Caco-2 (cell line): ENCODE data around the gene TCAIM. TPM values are rescaled to one million over a fixed set of nuclear protein-coding genes. Genes with fewer than 3 reads are reported as not detected.

ENCODE experiments used
- BruUV-seq: library from RNA; stranded (reverse); fragments of 400-500 nt; replicated peaks from 2 replicates; lab custom pipeline; 2021; lab: Mats Ljungman, UMichigan
- CTCF ChIA-PET: fragments of 300-600 bp; sonication (Branson Sonifier 250); formaldehyde crosslinking; loops from one replicate; lab custom pipeline; 2022; ENCODE audit warnings: antibody characterized with exemption; lab: Charles Lee
- POLR2A ChIA-PET: fragments of 300-600 bp; sonication (Branson Sonifier 250); formaldehyde crosslinking; loops from one replicate; lab custom pipeline; 2022; ENCODE audit warnings: antibody characterized with exemption; lab: Charles Lee
- DNase-seq, 2 experiments: peaks; one replicate each; pipeline versions ENCODE4 v3.0.0 to v3.0.0-alpha.2; 2020 to 2022
- H3K27me3 ChIP-seq: replicated peaks from 2 replicates; pipeline ENCODE4 v1.6.0; 2011; ENCODE audit warnings: low read length; ENCODE audit not compliant: control insufficient read depth, insufficient read depth
- H3K36me3 ChIP-seq: 2 replicates; pipeline ENCODE4 v1.5.1; 2011; ENCODE audit warnings: low read length; ENCODE audit not compliant: control insufficient read depth, insufficient read depth
- H3K4me1 ChIP-seq: fragments of 250-450 bp; sonication (Bioruptor Pico); 2 replicates; pipeline ENCODE4 v1.5.1; 2020; ENCODE audit warnings: mild to moderate bottlenecking
- H3K4me3 ChIP-seq: 2 replicates; pipeline ENCODE4 v1.5.1; 2011; ENCODE audit warnings: low read depth, mild to moderate bottlenecking, control low read depth, low read length
- H3K9me3 ChIP-seq: fragments of 250-450 bp; sonication (Bioruptor Pico); 2 replicates; pipeline ENCODE4 v1.5.1; 2020; ENCODE audit warnings: mild to moderate bottlenecking, moderate library complexity
- H3K27ac Mint-ChIP-seq: one replicate; pipeline ENCODE4 v1.8.0; 2022; ENCODE audit warnings: mixed read lengths; ENCODE audit not compliant: unreplicated experiment
- H3K27me3 Mint-ChIP-seq: one replicate; pipeline ENCODE4 v1.8.0; 2022; ENCODE audit warnings: mixed read lengths; ENCODE audit not compliant: insufficient read depth, unreplicated experiment
- H3K36me3 Mint-ChIP-seq: one replicate; pipeline ENCODE4 v1.8.0; 2022; ENCODE audit warnings: mild to moderate bottlenecking, mixed read lengths; ENCODE audit not compliant: insufficient read depth, unreplicated experiment
- H3K4me1 Mint-ChIP-seq: one replicate; pipeline ENCODE4 v1.8.0; 2022; ENCODE audit warnings: low read depth, mixed read lengths; ENCODE audit not compliant: unreplicated experiment
- H3K4me3 Mint-ChIP-seq: one replicate; pipeline ENCODE4 v1.8.0; 2022; ENCODE audit warnings: mild to moderate bottlenecking, moderate library complexity, mixed read lengths; ENCODE audit not compliant: unreplicated experiment
- H3K9me3 Mint-ChIP-seq: one replicate; pipeline ENCODE4 v1.8.0; 2022; ENCODE audit warnings: mixed read lengths; ENCODE audit not compliant: unreplicated experiment
- CTCF ChIP-seq, 2 experiments: fragments of 200-600 bp in 1 of 2; IDR thresholded peaks; 1 replicate in 1 of 2; 2 replicates in 1 of 2; pipeline versions ENCODE4 v1.5.1 to v1.8.0; 2011 to 2022; ENCODE audit warnings: antibody characterized with exemption in 1 of 2, control low read depth in 1 of 2, inconsistent platforms in 1 of 2, low read depth in 1 of 2, low read length in 1 of 2, mild to moderate bottlenecking in 1 of 2, moderate library complexity in 1 of 2; ENCODE audit not compliant: insufficient read depth in 1 of 2, severe bottlenecking in 1 of 2, unreplicated experiment in 1 of 2
- intact Hi-C: fragments of 100-400 bp; cut with micrococcal nuclease; formaldehyde crosslinking; loops from one replicate; pipeline ENCODE4 v1.10.0; 2022; ENCODE audit not compliant: unreplicated experiment
- total RNA-seq: library from RNA; stranded (reverse); gene quantifications from 2 replicates; pipeline ENCODE4 v1.2.3, GENCODE V29; 2022

TCAIM gene
- total RNA-seq, 1 experiment from 2014 or later, result 15.0 TPM

GRCh38 chr3:44400771-44401170 is 62.2 kb downstream of the TCAIM start:
- H3K4me3 Mint-ChIP-seq, result no peak overlapping the region
- ChIA-PET CTCF (no interaction called here), POLR2A (interaction anchor here (1.3 kb wide), 1 partner anchor 63 kb away, joined by 3 read pairs; no protein-coding TSS in a partner anchor)
- Histone ChIP-seq H3K36me3 (no peaks in the 10 kb centered on the region; the same call in 1 of the 2 replicates), H3K4me3 (no peak overlapping the region), H3K4me1 (peaks cover 9% of the 10 kb centered on the region), H3K9me3 (no peaks in the 10 kb centered on the region), H3K27me3 (no peaks in the 10 kb centered on the region)
- intact Hi-C loops, result loop anchor here (10.0 kb wide), 1 partner anchor 66 kb away; the partner anchor contains the start of gene TCAIM
- H3K27me3 Mint-ChIP-seq, result no peaks in the 10 kb centered on the region
- BruUV-seq, result no TSS peak
- no peaks in the 10 kb centered on the region for H3K9me3 Mint-ChIP-seq
- DNase-seq, result peak in 1 of 2 experiments; percentile 18
- TF ChIP-seq CTCF (IDR thresholded peaks at IDR 0.05; ENCODE audit: insufficient read depth in 1 of 2, low read depth in 1 of 2, low read length in 1 of 2, severe bottlenecking in 1 of 2, unreplicated experiment in 1 of 2), result no peak
- no peaks in the 10 kb centered on the region for H3K36me3 Mint-ChIP-seq
- H3K27ac Mint-ChIP-seq, result no peak overlapping the region
- H3K4me1 Mint-ChIP-seq, result peaks cover 6% of the 10 kb centered on the region

DNA sequence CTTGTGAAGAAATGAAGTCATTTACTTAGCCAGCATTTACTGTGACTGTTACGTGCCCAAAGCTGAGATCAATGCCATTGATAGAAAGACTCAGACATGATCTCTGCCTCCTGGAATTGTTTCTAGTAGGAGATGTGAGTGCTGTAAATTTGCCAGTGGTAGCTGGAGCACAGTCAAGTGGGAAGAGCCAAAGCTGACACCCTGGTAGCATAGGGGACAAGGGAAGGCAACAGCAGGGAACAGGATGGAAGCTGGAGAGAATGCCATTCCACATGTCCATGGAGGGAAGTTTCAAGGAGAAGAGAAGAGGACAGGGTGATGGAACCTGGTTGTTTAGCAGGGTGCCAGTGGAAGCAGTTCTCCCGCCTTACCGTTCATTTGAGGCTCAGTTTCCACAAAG is 64.0 kb downstream of the TCAIM start:
- DNase-seq, result no peak
- Histone ChIP-seq H3K27me3 (no peaks in the 10 kb centered on the region), H3K36me3 (no peaks in the 10 kb centered on the region; the same call in 1 of the 2 replicates), H3K4me1 (peaks cover 9% of the 10 kb centered on the region), H3K9me3 (no peaks in the 10 kb centered on the region), H3K4me3 (no peak overlapping the region)
- BruUV-seq, result no TSS peak
- H3K4me1 Mint-ChIP-seq, result peaks cover 6% of the 10 kb centered on the region
- no peaks in the 10 kb centered on the region for H3K27me3 Mint-ChIP-seq
- CTCF ChIA-PET, result no interaction called here
- no peak overlapping the region for H3K4me3 Mint-ChIP-seq
- intact Hi-C loops, result loop anchor here (10.0 kb wide), 1 partner anchor 68 kb away; the partner anchor contains the start of gene TCAIM
- H3K27ac Mint-ChIP-seq, result no peak overlapping the region
- no peak for TF ChIP-seq CTCF (IDR thresholded peaks at IDR 0.05; ENCODE audit: insufficient read depth in 1 of 2, low read depth in 1 of 2, low read length in 1 of 2, severe bottlenecking in 1 of 2, unreplicated experiment in 1 of 2)
- POLR2A ChIA-PET, result no interaction called here
- no peaks in the 10 kb centered on the region for H3K9me3 Mint-ChIP-seq
- H3K36me3 Mint-ChIP-seq, result no peaks in the 10 kb centered on the region

DNA sequence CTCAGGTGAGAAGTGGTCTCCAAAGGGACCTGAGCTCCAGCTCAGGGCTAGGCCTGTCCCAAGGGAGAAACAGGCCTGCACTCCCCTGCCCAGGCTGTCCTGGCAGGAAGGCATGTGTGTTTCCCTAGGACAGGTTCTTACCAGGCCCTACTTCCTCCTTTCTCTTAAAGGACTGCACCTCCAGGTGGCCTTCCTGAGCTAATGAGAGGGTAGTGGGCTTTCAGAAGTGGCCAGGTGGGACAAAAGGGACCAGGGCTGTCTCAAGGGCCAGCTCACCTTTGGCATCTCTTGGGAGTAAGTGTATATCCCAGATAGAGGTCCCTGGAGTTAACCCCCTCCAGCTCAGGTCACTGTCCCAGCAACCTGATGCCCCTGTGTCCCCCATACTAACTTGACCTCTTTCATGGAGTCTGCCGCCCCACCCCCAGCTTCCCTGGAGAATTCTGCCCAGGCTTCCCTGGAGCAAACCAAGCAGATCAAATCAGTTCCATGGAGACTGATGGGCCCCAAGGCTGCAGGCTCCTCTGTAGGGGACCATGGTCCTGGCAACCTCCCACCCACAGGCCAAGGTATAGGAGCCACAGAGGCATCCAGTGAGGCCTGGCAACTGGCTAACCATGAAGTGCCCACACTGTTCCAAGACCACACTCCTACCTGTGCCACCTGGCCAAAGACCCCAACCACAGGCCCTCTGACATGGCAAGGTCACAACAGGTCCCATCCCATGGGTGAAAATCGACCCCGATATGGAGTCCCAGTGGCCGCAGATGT is 71.3 kb downstream of the TCAIM start:
- Histone ChIP-seq H3K9me3 (no peaks in the 10 kb centered on the region), H3K27me3 (no peaks in the 10 kb centered on the region), H3K36me3 (no peaks in the 10 kb centered on the region; the same call in 1 of the 2 replicates), H3K4me3 (no peak overlapping the region), H3K4me1 (no peaks in the 10 kb centered on the region)
- ChIA-PET POLR2A (no interaction called here), CTCF (no interaction called here)
- Mint-ChIP-seq H3K4me3 (no peak overlapping the region), H3K27ac (no peak overlapping the region), H3K4me1 (no peaks in the 10 kb centered on the region), H3K36me3 (no peaks in the 10 kb centered on the region), H3K9me3 (no peaks in the 10 kb centered on the region), H3K27me3 (no peaks in the 10 kb centered on the region)
- DNase-seq, result no peak
- intact Hi-C loops, result loop anchor here (10.0 kb wide), 1 partner anchor 75 kb away; the partner anchor contains the start of gene TCAIM
- no TSS peak for BruUV-seq
- TF ChIP-seq CTCF (IDR thresholded peaks at IDR 0.05; ENCODE audit: insufficient read depth in 1 of 2, low read depth in 1 of 2, low read length in 1 of 2, severe bottlenecking in 1 of 2, unreplicated experiment in 1 of 2), result no peak
